ENCODE data around the gene OR6V1.

The OR6V1 gene

DNA sequence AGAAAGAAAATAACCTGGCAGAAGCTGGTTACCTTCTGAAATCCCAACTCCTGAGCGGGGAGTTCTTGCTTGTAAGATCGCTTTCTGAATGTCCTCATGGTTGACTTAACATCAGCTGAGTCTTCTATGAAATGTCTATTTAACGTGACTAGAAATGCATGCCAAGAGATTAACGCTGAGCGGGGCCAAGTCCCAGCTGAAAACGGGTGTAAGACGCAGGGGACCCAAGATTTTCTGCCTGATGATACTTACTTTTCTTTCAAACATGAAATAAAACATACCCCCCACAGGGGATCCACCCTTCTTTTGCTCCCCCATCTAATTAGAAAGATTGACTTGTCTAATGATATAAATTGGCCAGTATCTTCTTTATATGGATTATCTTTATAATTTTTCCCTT, 40.1 kb upstream of the OR6V1 start:
- Histone ChIP-seq H3K9me3 (ENCODE audit: severe bottlenecking) (no peaks in the 10 kb centered on the region), H3K36me3 (no peaks in the 10 kb centered on the region), H3K27me3 (ENCODE audit: insufficient read depth, low read depth, severe bottlenecking) (no peaks in the 10 kb centered on the region), H3K27ac (no peak overlapping the region), H3K4me3 (ENCODE audit: low read depth, low read length) (no peak overlapping the region)
- TF ChIP-seq CTCF (IDR thresholded peaks at IDR 0.05; ENCODE audit: low read depth, low read length): no peak
- DNase-seq: no peak

DNA sequence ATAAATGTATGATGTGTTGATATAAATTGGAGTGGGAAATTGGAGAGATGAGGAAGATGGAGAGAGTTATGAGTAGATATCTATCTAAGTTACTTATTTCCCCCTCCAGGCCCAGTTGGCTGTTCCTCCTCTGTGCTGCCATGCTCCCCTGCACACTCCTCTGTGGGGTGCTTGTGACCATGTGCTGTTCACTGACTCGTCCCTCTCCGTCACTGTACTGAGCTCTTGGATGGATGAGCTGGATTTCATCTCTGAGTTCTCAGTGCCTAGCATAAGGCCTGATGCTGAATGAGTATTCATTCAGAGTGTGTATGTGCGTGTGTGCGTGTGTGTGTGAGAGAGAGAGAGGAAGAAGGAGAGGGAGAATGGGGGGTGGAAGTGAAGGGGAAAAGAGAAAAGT, 39.7 kb upstream of the OR6V1 start:
- no peak for DNase-seq
- Histone ChIP-seq H3K9me3 (ENCODE audit: severe bottlenecking) (no peaks in the 10 kb centered on the region), H3K36me3 (no peaks in the 10 kb centered on the region), H3K27me3 (ENCODE audit: insufficient read depth, low read depth, severe bottlenecking) (no peaks in the 10 kb centered on the region), H3K4me3 (ENCODE audit: low read depth, low read length) (no peak overlapping the region), H3K27ac (no peak overlapping the region)
- TF ChIP-seq CTCF (IDR thresholded peaks at IDR 0.05; ENCODE audit: low read depth, low read length): no peak

GRCh38 chr7:143013473-143013872, 38.7 kb upstream of the OR6V1 start:
- Histone ChIP-seq H3K36me3 (no peaks in the 10 kb centered on the region), H3K27ac (peak overlapping the region; percentile 45), H3K27me3 (ENCODE audit: insufficient read depth, low read depth, severe bottlenecking) (no peaks in the 10 kb centered on the region), H3K9me3 (ENCODE audit: severe bottlenecking) (no peaks in the 10 kb centered on the region), H3K4me3 (ENCODE audit: low read depth, low read length) (no peak overlapping the region)
- TF ChIP-seq CTCF (IDR thresholded peaks at IDR 0.05; ENCODE audit: low read depth, low read length): no peak
- peak; percentile 80 for DNase-seq

DNA sequence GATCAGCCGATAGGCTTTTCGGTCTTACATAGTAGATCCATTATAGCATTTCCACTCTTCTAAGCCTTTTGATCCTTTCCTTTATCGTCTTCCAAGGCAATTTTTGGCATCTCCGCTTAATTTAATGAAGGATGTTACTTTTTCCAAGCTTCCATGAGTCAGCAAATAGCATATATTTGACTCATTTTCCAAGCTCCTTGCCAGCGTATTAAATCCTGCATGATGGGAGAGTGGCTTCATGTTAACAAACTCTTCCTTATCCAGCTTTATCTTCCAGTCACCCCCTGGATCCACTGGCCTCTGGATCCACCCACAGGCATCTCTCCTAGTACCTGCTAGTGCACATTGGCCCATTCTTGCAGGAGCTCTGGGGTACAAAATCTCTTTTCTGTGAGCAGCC, 38.2 kb upstream of the OR6V1 start:
- H3K27ac ChIP-seq: peak overlapping the region; percentile 12
- no peak for TF ChIP-seq CTCF (IDR thresholded peaks at IDR 0.05; ENCODE audit: low read depth, low read length)
- no peak for DNase-seq
- H3K27me3 ChIP-seq (ENCODE audit: insufficient read depth, low read depth, severe bottlenecking): no peaks in the 10 kb centered on the region
- H3K9me3 ChIP-seq (ENCODE audit: severe bottlenecking): no peaks in the 10 kb centered on the region
- no peaks in the 10 kb centered on the region for H3K36me3 ChIP-seq
- no peak overlapping the region for H3K4me3 ChIP-seq (ENCODE audit: low read depth, low read length)

- H3K9me3 ChIP-seq (ENCODE audit: severe bottlenecking): no peaks in the 10 kb centered on the region
- no peak overlapping the region for H3K4me3 ChIP-seq (ENCODE audit: low read depth, low read length)
- DNase-seq: no peak
- no peaks in the 10 kb centered on the region for H3K27me3 ChIP-seq (ENCODE audit: insufficient read depth, low read depth, severe bottlenecking)
- no peaks in the 10 kb centered on the region for H3K36me3 ChIP-seq
- no peak for TF ChIP-seq CTCF (IDR thresholded peaks at IDR 0.05; ENCODE audit: low read depth, low read length)
- no peak overlapping the region for H3K27ac ChIP-seq
Measured at GRCh38 chr7:143015084-143015483, 37.1 kb upstream of the OR6V1 start.

DNA sequence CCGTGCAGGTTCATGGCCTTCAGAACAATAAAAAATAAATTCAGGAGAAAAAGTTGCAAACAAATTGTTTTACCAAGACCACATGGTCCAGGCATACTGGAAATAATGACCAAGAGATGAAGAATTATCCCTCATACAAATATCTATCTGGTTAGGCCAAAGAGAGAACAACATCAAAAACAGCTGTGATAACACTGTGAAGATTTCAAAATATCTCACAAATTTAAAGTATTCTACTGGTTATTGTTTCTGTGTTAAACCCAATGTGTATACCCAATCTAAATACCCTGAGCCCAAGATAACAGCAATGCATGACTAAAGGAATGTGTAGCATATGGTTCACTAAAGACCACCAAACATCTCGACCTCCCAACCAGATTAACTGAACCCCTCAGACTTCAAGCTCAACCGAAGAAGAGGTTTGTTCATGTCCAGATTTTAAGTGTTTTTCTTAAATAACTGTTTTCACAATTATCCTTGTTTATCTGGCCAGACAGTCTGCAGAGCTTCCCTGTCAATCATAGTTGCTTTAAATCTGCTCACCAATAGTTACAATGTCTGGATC, 36.1 kb upstream of the OR6V1 start:
- no peak for DNase-seq
- Histone ChIP-seq H3K27me3 (ENCODE audit: insufficient read depth, low read depth, severe bottlenecking) (no peaks in the 10 kb centered on the region), H3K27ac (no peak overlapping the region), H3K9me3 (ENCODE audit: severe bottlenecking) (no peaks in the 10 kb centered on the region), H3K36me3 (no peaks in the 10 kb centered on the region), H3K4me3 (ENCODE audit: low read depth, low read length) (no peak overlapping the region)
- no peak for TF ChIP-seq CTCF (IDR thresholded peaks at IDR 0.05; ENCODE audit: low read depth, low read length)

Data from WERI-Rb-1 (cell line).